Activated CD8-positive, alpha-beta memory T cell treated with anti-CD3 and anti-CD28 coated beads for 48 hours (primary cell): ENCODE measurements around the gene CXXC1.
"Not testable (repeated sequence)": the region's sequence is repeated elsewhere in the genome, so short reads cannot be mapped to it uniquely, and the experiment has no call there.

Experiments used
- DNase-seq, 3 experiments: peaks; one replicate each; pipeline ENCODE4 v3.0.0-alpha.2; 2020; ENCODE audit warnings: low read depth in 2 of 3, low spot score in 2 of 3

Gene CXXC1

DNA sequence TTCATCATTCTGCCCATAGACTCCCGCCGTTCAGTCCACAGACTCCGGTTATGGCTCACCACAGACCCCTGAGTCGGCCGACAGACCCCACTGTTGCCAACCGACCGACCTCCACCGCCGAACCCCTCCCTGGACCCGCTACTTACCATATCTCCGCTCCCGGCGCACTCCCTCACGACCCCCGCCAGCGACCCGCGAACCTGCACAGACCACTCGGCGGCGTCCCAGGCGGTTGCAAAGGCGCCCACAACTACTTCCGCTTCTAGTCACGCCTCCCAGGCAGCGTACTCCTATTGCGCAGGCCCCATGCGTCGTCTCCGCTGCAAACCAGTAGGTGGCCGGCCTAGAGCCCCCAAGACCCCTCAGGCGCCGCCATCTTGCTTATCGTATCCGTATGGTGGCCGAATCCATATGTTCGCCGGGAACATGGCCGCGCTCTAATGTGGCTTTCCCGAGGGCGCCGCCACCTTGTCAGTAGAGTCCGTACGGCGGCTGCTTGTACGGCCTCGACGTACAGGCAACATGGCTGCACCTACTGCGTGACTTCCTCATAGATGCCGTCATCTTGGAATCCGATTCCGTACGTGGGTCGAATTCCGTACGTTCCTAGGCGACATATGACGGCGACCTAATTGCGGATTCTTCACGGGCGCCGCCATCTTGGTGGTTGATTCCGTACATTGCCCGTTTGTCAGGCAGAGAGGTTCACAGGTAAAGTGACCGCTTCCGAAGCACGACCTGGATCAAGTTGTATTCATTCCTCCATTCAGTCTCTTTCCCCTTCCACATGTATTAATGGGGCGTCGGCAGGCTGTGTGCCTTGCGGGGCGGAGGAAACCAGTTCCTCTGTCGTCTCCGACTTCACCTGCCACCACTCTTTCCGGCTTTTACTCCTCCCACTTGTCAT lies at the start of gene CXXC1:
Gene CXXC1, minus strand, starts transcription at position 252 of the 907 bp plus-strand sequence. Its CDS starts 103 bp downstream, at position 149.
- DNase-seq = peak; percentile 83 to 91 (median 89)

DNA sequence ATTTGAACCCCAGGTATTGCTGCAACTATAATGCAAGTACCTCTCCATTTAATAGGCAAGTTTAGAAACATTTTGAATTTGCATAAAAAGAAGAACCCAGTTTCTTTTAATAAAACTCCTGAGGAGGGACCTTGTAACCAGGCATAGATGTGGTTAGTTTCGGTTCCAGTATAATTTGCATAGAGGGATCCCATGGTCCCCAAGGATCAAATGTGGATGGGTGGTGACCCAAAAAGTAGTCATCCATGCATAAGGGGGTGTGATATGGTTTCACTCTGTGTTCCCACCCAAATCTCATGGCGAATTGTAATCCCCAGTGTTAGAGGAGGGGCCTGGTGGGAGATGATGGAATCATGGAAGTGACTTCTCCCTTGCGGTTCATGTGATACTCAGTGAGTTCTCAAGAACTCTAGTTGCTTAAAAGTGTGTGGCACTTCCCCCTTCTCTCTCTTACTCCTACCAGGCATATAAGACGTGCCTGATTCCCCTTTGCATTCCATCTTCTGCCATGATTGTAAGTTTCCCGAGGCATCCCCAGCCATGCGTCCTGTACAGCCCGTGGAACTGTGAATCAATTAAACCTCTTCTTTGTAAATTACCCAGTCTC lies 47.2 kb upstream of the CXXC1 start:
- DNase-seq = no peak

DNA sequence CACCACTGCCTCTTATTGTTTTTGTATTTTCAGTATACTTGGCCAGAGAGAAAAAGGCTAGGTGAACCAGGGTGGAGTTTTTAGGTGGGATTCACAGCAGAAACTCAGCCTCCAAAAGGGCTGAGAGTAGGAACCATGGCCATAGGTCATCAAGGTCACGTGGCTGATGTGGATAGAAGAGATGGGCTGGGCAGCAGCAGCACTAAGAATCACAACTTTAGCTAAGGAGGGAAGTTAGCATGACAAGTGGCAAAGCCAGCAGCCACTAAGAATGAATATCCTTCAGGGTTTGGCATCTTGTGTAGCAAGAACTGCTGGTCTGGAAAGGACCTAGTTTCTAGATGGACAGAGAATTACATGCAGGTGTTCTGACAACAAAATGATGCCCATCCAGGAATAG lies 44.2 kb upstream of the CXXC1 start:
- DNase-seq = no peak

DNA sequence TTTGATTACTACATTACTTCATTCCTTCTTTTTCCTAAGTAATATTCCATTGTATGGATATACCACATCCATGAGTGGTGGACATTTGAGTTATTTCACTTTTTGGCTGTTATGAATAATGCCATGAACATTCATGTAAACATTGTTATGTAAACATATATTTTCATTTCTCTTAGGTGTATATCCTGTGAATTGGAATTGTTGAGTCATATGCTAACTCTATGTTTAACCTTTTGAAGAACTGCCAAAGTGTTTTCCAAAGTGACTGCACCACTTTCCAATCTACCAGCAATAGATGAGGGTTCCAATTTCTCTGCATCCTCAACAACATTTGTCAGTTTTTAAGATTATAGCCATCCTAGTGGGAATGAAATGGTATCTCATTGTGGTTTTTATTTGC lies 42.7 kb upstream of the CXXC1 start:
- DNase-seq = no peak

DNA sequence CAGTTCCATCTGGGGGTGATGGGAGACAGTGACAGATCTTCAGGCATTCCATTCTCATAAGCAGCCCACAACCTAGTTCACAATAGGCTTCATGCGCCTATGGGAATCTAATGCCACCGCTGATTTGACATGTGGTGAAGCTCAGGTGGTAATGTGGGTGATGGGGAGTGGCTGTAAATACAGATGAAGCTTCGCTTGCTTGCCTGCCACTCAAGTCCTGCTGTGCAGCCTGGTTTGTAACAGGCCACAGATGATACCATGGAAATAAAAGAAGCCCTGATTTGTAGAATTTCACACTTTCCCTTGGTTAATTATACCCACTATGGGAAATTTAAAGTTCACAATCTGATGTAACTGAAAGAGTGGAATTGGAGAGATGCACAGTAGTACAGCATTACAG lies 40.5 kb upstream of the CXXC1 start:
- DNase-seq = no peak

DNA sequence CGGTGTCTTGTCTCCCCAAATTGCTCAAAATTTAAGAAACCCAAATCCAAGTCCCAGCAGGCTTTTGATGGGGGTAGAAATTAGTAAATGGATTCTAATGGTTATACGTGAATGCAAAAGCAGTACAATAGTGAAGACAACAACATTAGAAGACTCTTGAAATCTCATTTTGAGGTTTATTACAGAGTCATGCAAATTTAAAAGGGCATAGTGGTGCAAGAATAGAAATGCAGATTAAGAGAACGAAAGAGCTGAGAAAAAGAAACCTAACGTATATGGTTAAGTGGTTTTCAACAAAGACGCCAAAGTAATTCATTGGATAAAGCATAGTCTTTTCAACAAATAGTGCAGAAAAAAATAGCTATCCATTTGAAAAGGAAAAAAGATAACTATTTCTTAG lies 33.2 kb upstream of the CXXC1 start:
- no peak for DNase-seq

DNA sequence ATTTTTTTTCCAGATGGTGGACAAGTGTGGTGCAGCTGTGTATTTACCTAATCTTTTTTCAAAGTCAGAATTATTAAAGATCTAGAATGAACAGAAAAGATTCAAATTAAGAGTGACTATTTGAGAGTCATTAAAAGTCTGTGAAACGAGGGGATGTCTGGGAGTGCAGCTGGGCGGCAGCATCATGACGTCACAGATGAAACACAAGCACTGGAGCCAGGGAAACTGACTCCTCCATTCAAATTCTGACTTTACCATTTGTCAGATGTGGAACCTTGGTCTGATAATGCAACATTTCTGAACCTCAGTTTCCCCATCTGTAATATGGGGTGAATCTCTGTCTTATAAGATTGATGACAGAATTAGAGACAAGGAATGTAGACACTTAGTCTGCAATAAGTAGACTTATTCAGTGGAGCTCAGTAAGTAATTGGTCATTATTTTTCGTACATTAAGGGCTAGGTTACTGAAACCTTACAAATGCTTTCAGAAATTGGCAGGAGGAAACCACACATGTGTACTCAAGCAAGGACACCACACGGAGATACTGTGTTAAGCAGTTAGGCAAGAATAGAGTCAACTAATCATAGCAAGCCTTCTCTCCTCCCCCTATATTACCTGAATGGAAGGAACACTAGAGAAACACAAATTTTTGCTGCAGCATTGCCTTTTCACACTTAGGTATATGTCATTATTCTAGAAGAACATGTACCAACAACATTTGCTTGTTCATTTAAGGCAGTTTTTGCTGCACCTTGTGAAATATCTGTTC lies 27.8 kb upstream of the CXXC1 start:
- DNase-seq = no peak

DNA sequence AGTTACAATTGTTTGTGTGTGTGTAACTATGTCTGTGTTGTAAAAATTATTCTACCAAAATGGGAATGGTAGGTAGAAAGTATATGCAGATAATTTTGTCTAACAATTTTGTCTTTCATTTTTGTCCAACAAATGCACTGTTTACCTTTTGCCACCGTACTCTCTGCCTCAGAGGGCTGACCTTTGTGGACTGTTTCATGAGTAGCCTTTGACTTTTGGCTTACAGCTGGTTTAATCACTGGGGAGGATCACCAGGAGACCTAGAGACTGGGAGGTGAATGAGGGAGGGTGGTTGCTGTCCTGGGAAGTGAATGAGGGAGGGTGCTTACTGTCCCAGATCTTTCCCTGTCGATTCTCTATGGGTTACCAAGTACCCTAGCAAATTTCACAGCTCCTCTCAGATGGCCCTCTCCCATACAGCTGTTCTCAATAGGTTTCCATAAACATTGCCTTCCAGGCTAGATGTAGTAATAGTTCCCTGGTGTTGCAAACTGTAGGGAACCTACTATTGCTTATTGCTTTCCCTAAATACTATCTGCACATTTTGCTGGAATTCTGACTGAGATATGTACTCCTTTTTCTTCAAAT lies 26.5 kb upstream of the CXXC1 start:
- no peak for DNase-seq

DNA sequence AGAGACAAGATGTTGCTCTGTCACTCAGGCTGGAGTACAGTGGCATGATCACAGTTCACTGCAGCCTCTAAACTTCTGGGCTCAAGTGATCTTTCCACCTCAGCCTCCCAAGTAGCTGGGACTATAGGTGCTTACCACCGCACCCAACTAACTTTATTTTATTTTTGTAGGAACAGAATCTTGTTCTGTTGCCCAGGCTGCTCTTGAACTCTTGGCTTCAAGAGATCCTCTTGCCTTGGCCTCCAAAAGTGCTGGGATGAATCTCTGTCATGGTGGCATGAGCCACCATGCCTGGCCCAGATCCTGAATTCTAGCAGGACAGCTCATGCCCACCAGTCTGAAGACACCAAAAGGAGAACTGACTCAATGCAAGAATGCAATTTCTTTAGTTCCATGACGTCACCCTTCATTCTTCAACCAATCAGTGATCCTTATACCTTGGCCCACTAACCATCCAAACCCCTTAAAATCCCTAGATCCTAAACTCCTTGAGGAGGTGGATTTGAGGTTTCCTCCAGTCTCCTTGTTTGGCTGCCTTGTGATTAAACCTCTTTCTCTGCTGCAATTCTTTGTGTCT lies 25.6 kb upstream of the CXXC1 start:
- DNase-seq = no peak

DNA sequence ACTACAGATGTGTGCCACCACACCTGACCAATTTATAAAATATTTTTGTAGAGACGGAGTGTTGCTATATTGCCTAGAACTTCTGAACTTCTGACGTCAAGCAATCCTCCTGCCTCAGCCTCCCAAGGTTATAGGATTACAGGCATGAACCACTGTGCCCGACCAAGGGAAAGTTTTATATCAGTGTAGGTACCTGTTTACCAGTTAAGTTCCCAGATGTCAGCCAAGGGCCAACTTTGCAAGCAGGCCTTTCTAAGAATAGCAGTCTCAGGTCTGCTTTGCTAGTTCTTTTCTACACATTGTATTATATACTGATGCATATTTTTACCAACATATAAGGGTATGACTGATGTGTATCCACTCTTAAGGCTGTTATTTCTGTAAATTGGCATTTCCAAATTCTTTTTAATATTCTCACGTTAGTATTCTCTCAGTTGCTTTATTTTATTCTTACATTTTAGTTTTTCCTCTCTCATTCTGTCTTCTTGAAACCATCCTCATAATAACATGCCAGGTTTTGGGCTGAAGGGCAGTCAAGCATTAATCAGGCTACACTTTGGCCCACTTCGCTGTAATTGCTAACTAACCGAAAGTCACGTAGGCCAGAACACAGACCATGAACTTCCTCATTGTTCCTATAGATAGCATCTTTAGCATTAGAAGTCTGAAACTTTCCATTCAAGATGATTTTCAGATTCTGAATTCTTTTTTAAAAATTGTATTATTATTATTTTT lies 25.0 kb upstream of the CXXC1 start:
- DNase-seq = no peak

DNA sequence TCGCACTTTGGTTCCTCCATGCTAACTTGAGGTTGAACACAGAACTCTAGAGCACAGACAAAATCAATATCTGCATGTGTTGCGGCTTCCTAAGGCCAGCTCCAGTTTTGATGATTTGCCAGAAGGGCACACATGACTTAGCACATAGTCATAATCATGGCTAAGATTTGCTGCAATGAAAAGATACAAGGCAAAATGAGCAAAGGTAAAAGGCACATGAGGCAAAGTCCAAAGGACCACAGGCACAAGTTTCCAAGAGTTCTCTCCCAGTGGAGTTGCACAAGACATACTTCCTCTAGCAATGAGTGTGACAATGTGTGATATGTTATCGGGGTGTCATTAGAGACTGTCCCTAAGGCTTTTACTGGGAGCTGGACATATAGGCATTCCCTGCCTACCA lies 24.2 kb upstream of the CXXC1 start:
- DNase-seq = no peak

DNA sequence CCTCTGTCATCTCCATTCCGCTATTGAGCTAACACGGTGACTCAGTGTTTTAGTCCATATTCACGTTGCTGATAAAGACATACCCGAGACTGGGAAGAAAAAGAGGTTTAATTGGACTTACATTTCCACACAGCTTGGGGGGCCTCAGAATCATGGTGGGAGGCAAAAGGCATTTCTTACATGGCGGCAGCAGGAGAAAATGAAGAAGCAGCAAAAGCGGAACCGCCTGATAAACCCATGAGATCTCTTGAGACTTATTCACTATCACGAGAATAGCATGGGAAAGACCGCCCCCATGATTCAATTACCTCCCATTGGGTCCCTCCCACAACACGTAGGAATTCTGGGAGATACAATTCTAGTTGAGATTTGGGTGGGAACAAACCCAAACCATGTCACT lies 22.6 kb upstream of the CXXC1 start:
- no peak for DNase-seq

DNA sequence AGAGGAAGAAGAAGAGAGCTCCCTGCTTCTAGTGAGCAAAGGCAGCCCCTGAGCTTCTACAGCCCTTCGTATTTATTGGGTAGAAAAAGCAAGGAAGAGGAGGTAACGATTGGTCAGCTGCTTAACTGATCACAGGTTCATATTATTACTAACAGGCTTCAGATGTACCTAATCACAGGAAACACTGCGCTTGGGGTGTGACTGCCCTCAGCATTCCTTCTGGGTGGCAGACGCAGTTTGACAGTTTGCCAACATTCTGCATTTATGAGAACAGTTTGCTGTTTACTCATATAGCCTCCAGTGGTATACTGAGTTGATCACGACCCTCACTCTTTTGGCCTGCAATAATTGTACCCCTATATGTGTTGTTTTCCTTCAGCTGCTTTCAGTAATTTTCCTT lies 21.4 kb upstream of the CXXC1 start:
- DNase-seq = not testable (repeated sequence)

DNA sequence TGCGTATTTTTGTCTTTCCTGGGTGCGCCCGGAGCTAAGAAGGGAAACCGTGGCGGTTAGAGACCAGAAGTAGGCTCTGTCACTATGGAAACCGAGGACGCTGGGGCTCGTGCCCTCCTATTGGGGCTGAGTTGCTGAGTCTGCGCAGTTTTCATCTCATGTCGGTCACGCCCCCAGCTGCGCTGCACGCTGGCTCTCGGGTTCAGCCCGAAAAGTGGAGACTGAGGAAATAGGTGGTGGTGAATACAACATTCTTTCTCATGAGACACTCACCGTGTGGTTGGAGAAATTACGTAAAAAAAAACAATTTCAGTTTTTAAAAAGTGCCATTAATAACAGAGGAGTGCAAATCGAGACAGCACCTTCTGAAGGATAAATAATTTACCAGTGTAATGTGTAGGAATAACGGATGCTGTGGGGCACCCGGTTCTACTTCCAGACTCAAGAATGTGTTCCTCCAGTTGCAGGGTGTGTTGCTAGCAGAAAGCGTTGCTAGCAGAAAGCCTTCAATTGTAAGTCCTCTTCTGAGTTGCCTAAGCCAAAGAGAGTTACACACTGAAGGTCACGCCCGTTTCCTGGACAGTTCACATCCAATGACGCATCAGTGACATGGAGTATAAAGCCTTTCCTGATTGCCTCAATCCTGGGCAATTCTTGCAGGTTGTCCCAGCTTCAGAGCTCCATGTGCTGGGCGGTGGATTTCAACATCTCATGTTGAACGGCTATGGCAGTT lies 20.4 kb upstream of the CXXC1 start:
- peak; percentile 55 to 68 (median 66) for DNase-seq

DNA sequence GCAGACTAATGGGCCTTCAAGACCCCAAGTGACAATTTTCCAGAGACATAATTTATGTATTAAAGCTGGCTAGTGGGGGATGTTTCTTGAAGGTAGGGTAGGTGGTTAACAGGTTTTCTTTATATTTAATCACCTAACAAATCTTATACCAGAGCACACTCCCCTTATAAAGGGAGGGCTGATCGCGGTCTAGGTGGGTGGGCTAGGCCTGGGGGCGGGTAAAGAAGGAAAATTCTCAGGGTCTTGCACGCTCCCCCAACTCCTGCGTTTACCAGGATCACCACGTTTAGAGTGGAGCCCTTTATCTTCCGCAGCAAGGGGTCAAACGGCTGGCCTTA lies 19.9 kb upstream of the CXXC1 start:
- no peak for DNase-seq

DNA sequence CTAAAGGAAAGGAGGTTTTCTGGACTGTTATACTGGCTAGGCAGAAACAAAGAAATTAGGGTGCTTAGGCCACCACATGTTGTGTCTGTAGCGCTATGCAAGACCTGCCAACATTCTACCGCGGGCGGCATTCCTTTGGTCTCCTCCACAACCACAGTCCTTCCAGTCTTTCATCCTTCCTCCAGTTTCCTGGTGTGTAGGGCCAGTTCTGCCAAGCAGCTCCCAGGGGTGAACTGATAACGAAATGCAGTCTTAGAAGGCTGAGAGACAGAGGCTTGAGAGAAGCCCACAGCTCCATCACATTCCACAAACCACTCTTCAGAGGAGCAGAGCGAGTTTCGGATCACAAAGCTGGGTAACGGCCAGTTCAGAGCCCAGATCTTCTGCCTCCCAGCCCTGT lies 19.5 kb upstream of the CXXC1 start:
- DNase-seq = no peak

DNA sequence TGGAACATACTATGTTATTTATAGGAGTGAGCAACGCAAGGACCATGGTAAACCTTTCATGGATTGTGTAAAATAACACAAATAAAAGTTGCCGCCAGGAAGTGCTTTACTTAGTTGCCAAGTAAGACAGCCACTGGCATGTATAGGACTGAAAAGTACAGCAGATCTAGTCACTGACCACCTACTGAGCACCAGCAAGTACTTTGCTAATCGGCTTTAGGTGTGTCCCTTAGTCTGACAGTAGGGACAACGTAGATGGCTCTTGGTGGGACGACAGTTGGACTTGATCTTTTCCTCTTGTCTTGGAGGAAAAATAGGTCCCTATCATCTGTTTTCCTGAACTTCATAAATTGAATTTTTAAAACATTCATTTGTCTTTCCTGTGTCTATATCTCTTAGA lies 13.6 kb upstream of the CXXC1 start:
- no peak for DNase-seq

DNA sequence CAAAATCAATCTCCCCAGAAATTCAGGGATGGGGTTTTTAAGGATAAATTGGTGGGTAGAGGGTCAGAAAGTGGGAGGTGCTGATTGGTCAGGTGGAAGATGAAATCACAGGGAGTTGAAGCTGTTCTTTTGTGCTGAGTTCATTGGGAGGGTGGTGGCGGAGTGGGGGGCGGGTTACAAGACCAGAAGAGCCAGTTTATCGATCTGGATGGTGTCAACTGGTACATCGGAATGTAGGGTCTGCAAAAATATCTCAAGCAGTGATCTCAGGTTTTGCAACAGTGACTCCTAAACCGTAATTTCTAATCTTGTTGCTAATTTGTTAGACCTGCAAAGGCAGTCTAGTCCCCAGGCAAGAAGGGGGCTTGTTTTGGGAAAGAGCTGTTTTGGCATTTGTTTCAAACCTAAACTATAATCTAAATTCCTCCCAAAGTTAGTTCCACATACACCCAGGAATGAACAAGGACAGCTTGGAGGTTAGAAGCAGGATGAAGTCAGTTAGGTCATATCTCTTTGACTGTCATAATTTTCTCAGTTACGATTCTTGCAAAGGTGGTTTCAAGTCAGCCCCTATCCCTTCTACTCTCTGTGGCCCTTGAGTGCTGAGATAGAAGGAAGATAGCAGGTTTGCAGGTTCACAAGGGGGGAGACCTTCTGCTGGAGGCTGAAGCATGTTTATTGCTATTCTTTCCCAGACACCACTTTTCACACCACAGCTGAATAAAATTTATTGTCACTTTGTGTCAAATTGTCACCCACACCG lies 12.3 kb upstream of the CXXC1 start:
- no peak for DNase-seq
